Measurements from ENCODE around the gene CCDC51.

Gene CCDC51

GRCh38 chr3:48419149-48419548 lies 20.8 kb downstream of the CCDC51 start:
- DNase-seq (ENCODE audit: low read depth) = no peak

GRCh38 chr3:48418651-48419050 lies 21.3 kb downstream of the CCDC51 start:
- DNase-seq (ENCODE audit: low read depth) = no peak

DNA sequence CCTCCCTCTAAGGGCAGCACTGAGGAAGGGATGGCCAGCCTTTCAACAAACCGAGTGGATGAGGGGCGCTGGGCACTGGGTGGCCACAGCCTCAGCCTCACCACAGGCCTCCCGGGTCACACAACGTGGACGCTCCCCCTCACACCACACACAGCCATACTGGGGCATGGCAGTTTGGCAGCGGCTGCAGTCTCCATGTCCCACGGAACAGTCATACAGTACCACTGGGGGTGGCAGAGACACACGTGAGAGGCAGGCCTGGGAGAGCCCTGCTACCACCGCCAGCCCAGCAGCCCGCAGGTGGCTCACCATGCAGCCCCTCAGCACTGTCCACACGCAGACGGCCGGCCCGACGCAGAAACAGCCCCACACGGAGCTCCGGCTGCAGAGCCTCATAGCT lies 21.8 kb downstream of the CCDC51 start:
- no peak for DNase-seq (ENCODE audit: low read depth)

DNA sequence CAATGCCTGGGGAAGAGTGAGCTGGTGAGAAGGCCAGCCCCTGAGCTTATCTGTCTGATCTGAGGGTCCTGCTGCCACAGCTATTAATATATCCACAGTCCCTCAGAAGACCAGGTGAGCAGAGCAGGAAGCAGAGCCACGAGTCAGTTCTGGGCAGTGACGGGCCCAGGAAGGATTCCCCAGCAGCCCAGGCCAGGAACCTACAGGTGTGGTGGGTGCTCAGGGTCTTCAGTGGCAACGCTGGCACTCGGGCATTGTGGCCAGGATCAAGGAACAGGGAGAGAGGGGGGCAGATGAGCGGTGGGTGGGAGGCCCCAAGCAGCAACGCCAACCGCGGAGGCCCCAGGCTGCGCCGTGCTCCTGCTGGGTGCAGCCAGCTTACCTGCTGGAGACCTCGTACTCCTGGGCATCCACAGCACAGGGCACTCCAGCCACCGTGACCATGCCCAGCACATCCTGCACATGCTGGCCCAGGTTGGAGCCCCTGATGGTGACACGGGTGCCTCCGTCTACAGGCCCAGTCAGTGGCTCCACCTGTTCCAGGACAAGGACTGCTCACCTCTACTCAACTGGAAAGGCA lies 22.3 kb downstream of the CCDC51 start:
- DNase-seq (ENCODE audit: low read depth) = no peak

- DNase-seq (ENCODE audit: low read depth) = no peak
These were observed 23.4 kb downstream of the CCDC51 start for GRCh38 chr3:48416546-48416945.

DNA sequence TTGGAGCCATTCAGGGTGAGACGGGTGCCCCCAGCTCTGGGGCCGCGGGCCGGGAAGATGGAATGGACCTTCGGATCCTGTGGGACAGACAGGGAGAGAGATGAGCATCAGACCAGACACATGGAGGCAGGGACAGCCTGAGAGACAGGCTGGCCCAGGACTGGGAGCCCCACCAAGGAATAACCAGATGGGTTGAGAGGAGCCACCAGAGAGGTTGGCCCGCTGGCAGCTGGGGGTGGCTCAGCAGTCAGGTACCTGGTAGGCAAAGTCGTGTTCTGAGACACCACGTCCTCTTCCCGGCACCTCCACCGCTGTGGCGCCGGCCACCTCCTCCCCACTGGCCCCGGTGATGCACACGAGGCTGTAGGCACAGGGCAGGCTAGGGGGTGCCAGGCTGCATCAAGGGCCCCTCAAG lies 23.8 kb downstream of the CCDC51 start:
- DNase-seq (ENCODE audit: low read depth) = no peak

DNA sequence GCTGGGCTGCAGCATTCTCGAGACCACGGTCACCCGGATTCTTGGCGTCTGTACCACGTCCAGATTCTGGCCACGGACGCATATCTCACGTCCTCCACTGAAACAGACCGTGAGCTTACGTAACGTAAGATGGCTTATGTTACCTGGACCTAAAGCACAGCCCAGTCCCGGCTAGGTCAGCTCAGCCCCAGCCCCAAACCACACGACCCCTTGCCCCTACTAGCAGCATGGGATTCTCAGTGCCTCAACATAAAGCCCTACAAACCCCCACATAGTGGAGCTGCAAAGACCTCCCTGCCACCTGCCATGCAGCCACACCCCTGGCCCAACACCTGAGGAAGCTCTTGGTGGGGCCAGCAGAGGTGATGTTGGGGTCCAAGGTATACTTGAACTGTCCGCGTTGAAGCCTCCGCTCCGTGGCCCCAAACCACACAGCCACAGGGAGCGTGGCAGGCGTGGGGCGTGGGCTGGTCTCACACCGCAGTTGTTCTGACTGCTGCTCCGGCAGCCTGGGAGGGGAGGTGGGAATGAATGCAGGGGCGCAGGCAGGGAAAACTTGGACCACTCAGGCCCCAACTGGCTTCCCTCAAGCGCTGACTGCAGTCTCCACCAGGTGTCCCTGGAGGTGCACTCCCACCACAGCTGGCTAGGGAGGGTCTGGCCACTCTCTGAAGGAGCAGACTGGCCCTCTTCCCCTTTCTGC lies 24.5 kb downstream of the CCDC51 start:
- no peak for DNase-seq (ENCODE audit: low read depth)

GRCh38 chr3:48414376-48415250 lies 25.3 kb downstream of the CCDC51 start:
- DNase-seq (ENCODE audit: low read depth) = no peak

DNA sequence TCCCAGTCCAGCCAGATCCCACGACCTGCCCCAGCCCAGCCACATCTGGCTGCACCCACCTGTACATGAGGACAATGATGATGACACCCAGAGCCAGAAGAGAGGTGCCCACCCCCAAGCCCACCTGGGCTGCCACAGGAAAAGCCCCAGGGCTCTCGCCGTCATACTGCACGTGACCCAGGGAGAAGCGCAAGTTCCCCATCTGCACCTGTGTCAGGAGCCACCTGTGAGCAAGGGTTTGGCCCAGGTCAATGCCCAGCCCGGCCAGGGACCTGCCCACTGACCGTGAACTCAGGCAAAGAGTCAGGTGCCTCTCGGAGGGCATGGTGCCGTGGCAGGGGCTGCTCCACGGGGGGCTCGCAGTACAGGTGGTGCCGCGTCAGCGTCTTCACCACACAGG lies 26.3 kb downstream of the CCDC51 start:
- DNase-seq (ENCODE audit: low read depth) = no peak

DNA sequence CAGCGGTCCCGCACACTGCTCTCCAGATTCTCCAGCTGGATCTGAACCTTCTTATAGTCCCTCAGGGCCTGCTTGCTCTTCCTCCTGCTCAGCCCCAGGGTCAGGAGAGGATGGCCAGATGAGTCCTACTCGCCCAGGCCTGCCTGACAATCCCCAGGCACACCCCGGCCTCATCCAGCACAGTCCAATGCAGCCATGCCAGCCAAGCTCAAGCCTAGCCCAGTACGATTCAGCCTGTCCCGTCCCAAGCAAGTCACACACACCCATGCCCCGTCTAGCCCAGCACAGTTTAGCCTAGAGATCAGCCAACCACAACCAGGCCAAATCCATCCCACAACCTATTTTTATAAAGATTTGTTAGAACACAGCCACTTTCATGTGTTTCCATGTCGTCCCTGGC lies 26.8 kb downstream of the CCDC51 start:
- no peak for DNase-seq (ENCODE audit: low read depth)

DNA sequence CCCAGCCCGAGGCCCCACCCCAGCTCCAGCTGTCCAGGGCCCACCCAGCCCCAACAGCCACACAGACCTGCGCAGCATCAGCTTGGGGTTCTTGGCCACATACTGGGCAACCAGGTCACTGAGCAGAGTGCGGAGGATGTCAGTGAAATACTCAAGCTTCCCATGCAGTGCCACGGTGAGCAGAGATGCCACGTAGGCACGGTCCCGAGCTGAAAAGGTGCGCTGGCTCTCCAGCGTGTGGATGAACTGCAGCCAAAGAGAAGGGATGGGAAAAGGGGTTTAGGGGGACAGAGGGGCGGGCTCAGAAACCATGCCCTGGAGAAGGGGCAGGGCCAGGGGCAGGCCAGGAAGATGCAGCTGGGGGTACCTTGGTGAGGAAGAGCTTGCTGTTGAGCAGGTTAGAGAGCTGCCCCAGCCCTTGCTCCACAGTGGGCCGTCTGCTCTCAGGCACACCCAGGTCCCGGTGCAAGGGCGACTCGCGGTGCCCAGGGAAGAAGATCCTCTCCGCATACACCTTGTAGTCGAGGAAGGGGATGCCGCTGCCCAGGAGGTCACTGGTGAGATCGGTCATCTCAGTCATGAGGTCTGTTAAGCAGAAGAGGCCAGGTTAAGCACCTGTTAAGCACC lies 27.4 kb downstream of the CCDC51 start:
- no peak for DNase-seq (ENCODE audit: low read depth)

- DNase-seq (ENCODE audit: low read depth) = no peak
These were observed 28.1 kb downstream of the CCDC51 start for GRCh38 chr3:48411606-48412374.

GRCh38 chr3:48411041-48411588 lies 28.8 kb downstream of the CCDC51 start:
- DNase-seq (ENCODE audit: low read depth) = no peak

DNA sequence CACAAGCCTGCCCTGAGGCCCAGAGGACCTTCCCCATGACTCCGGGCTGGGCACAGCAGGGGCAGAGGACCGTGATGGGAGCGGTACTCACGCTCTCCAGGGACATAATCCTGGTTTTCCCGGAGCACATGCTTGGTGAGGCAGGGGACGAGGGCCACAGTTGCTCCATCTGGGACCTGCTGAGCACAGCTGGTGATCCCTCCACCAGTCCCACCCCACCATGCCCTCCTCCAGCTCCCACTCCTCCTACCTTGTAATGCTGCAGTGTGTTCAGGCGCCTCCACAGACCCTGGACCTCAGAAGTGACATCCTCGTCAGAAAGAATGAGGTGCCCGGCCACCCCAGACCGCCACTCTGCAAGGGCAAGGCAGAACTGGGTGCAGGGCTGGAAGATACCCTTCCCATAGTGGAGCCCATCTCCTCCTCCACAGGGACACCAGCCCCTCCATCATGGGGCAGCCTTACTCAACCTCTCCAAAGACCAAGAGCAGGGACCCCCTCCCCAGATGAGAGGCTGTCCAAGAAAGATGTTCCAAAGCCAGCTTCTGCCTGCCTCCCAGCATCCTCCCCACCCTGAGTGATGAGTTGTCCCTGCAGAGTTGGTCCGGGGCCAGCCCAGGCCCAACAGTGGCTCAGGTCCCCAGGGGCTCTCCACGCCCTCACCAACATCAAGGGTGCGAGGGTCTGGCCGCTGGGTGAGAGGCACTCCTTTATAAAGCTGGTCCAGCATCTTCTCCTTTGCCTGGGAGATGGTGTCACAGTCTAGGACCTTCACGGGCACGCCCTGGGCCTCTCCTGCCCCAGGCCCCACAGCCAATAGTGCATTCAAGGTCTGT lies 29.5 kb downstream of the CCDC51 start:
- no peak for DNase-seq (ENCODE audit: low read depth)

DNA sequence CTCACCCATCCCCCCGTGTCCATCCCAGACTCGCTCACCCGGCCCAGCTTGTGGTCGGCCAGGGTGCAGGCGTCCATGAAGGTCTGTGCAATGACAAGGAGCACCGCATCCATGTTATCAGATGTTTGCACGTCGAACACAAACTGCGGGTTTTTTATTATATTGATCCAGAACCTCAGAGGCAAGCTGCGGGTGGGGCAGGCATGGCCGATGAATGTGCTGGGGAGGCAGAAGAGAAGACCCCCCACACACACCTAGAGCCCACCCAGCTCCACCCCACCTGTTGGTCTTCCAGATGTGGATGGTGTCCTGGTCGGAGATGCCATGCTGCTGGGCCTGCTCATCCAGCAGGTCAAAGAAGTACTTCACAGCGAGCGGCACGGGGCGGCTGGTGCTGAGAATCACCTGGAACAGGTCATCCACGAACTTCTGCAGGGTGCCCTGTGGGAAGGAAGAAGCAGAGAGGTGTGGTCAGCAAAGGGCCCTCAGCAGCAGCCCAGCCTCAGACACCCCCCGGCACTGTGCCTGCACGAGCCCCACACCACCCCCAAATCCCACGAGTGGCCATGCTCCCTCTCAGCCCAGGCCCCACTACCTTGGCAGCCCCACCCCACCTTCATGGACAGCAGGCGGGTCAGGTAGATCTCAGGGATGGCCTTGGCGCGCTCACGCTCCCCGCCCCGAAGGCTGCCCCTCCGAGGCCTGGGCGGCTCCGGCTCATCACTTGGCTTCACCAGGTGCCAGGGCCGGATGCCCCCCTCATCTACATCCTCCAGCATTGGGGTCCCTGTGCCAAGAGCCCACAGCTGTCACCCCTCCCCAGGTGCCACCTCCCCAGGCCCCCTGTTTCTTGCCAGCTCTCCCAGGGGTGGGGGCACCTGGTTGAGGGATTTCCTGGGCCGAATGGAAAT lies 30.4 kb downstream of the CCDC51 start:
- no peak for DNase-seq (ENCODE audit: low read depth)

- no peak for DNase-seq (ENCODE audit: low read depth)
These were observed 31.1 kb downstream of the CCDC51 start for GRCh38 chr3:48408823-48409281.

DNA sequence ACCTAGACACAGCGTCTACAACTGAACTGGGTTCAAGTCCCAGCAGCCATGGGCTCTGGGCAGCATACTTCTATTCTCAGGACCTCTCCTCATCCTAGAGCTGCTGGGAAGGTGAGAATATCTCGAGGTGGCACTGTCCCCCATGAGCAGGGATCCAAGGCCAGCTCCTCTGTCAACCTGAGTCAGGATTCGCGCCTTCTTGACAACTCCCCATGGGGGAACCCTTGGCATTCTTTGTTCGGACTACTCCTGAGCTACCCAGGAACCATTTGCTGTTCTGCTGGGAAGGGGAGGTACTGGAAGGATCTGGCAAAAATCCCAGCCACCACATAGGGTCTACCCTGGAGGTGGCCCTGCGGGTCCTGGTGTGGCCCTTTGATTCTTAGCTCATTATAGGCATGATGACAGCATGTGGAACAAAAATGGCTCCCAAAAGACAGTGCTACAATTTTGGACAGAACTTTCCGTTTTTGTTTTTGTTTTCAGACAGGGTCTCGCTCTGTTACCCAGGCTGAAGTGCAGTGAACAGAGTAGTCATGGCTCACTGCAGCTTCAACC lies 32.3 kb downstream of the CCDC51 start:
- no peak for DNase-seq (ENCODE audit: low read depth)

- DNase-seq (ENCODE audit: low read depth) = no peak
These were observed 33.2 kb downstream of the CCDC51 start for GRCh38 chr3:48406443-48407431.
